H1 (cell line): ENCODE measurements around the gene SCN3A. TPM values are rescaled to one million over a fixed set of nuclear protein-coding genes. Genes with fewer than 3 reads are reported as not detected.

Experiments
- CTCF ChIA-PET: fragments of 300-600 bp; sonication (Branson Sonifier 250); formaldehyde crosslinking; loops from one replicate; lab custom pipeline; 2021; ENCODE audit not compliant: partially characterized antibody; lab: Charles Lee
- POLR2A ChIA-PET: fragments of 300-600 bp; sonication (Branson Sonifier 250); formaldehyde crosslinking; loops from one replicate; lab custom pipeline; 2021; ENCODE audit warnings: inconsistent platforms; ENCODE audit not compliant: partially characterized antibody; lab: Charles Lee
- DNase-seq, 2 experiments: peaks; one replicate each; pipeline versions ENCODE4 v3.0.0 to v3.0.0-alpha.2; 2010 to 2022; ENCODE audit warnings: low spot score in 2 of 2, low read depth in 1 of 2, mixed read lengths in 1 of 2
- FAIRE-seq: peaks from 2 replicates; lab custom pipeline; 2011; peaks lifted over from hg19 to GRCh38; lab: Jason Lieb, UNC
- H2AFZ ChIP-seq: 2 replicates; pipeline ENCODE4 v1.8.1; 2012; ENCODE audit warnings: low read length, inconsistent platforms
- H2AK5ac ChIP-seq: 2 replicates; pipeline ENCODE4 v1.6.1; 2013; ENCODE audit warnings: low read depth, low read length
- H2BK120ac ChIP-seq: replicated peaks from 2 replicates; pipeline ENCODE3; 2013; ENCODE audit warnings: low read depth, low read length, inconsistent platforms
- H2BK12ac ChIP-seq: 2 replicates; pipeline ENCODE4 v1.6.1; 2013; ENCODE audit warnings: low read depth, low read length
- H2BK15ac ChIP-seq: 2 replicates; pipeline ENCODE4 v1.6.1; 2013; ENCODE audit warnings: low read length
- H2BK20ac ChIP-seq: 2 replicates; pipeline ENCODE4 v1.6.1; 2013; ENCODE audit warnings: low read length
- H2BK5ac ChIP-seq: 2 replicates; pipeline ENCODE4 v1.6.1; 2013; ENCODE audit warnings: low read depth, low read length
- H3K14ac ChIP-seq: 2 replicates; pipeline ENCODE4 v1.6.1; 2013; ENCODE audit warnings: inconsistent platforms; ENCODE audit not compliant: insufficient read length
- H3K18ac ChIP-seq: 2 replicates; pipeline ENCODE4 v1.6.1; 2013; ENCODE audit warnings: low read length; ENCODE audit errors: extremely low read depth
- H3K23ac ChIP-seq: 2 replicates; pipeline ENCODE4 v1.6.1; 2013; ENCODE audit warnings: inconsistent platforms; ENCODE audit not compliant: insufficient read length
- H3K23me2 ChIP-seq: 2 replicates; pipeline ENCODE4 v1.6.1; 2013; ENCODE audit warnings: low read depth, low read length
- H3K27ac ChIP-seq: 2 replicates; pipeline ENCODE4 v1.6.1; 2011; ENCODE audit warnings: low read depth, low read length, inconsistent platforms
- H3K27me3 ChIP-seq, 4 experiments: replicated peaks in 1 of 4; 1 replicate in 1 of 4; 2 replicates in 3 of 4; pipeline versions ENCODE4 v1.6.1 to v1.8.1; 2011 to 2013; ENCODE audit warnings: low read length in 3 of 4, mild to moderate bottlenecking in 3 of 4, inconsistent platforms in 2 of 4, mixed read lengths in 2 of 4, moderate library complexity in 1 of 4; ENCODE audit not compliant: control insufficient read depth in 3 of 4, insufficient read depth in 3 of 4; ENCODE audit errors: extremely low read depth in 1 of 4
- H3K36me3 ChIP-seq, 4 experiments: 2 replicates each; pipeline versions ENCODE4 v1.6.1 to v1.8.1; 2011 to 2013; ENCODE audit warnings: mild to moderate bottlenecking in 4 of 4, low read length in 3 of 4, moderate library complexity in 2 of 4, control low read depth in 1 of 4, inconsistent platforms in 1 of 4; ENCODE audit not compliant: insufficient read depth in 4 of 4, control insufficient read depth in 2 of 4
- H3K4ac ChIP-seq: replicated peaks from 2 replicates; pipeline ENCODE3; 2013; ENCODE audit warnings: low read length, low read depth, mixed read lengths, inconsistent platforms; ENCODE audit not compliant: insufficient read length
- H3K4me1 ChIP-seq, 4 experiments: replicated peaks in 1 of 4; 1 replicate in 1 of 4; 2 replicates in 3 of 4; pipeline versions ENCODE4 v1.6.1 to v1.8.1; 2011 to 2013; ENCODE audit warnings: low read length in 3 of 4, inconsistent platforms in 2 of 4, mixed read lengths in 1 of 4; ENCODE audit not compliant: insufficient read depth in 4 of 4, control insufficient read depth in 3 of 4
- H3K4me2 ChIP-seq, 2 experiments: 2 replicates each; pipeline versions ENCODE4 v1.6.1 to v1.8.1; 2011 to 2013; ENCODE audit warnings: low read depth in 2 of 2, low read length in 2 of 2, control low read depth in 1 of 2, inconsistent platforms in 1 of 2, mild to moderate bottlenecking in 1 of 2; ENCODE audit not compliant: insufficient read depth in 1 of 2
- H3K4me3 ChIP-seq, 4 experiments: fragments of 200-600, 300-600 bp in 1 of 4; sonication (generic), shearing (Covaris generic), sonication (Bioruptor Twin) in 1 of 4; 2 replicates each; pipeline versions ENCODE4 v1.5.1 to v1.8.1; 2011 to 2016; ENCODE audit warnings: low read length in 4 of 4, low read depth in 3 of 4, control low read depth in 2 of 4, inconsistent platforms in 2 of 4, mild to moderate bottlenecking in 2 of 4, mixed read lengths in 1 of 4, moderate library complexity in 1 of 4; ENCODE audit not compliant: insufficient read depth in 2 of 4; ENCODE audit errors: extremely low read depth in 1 of 4
- H3K56ac ChIP-seq: replicated peaks from 2 replicates; pipeline ENCODE3; 2013; ENCODE audit warnings: low read depth, mild to moderate bottlenecking, mixed read lengths, low read length, inconsistent platforms; ENCODE audit not compliant: insufficient read length
- H3K79me1 ChIP-seq: 2 replicates; pipeline ENCODE4 v1.6.1; 2013; ENCODE audit warnings: low read depth, low read length, control low read depth
- H3K79me2 ChIP-seq, 2 experiments: 2 replicates each; pipeline versions ENCODE4 v1.6.1 to v1.8.1; 2012 to 2013; ENCODE audit warnings: low read length in 2 of 2, mild to moderate bottlenecking in 2 of 2, inconsistent platforms in 1 of 2; ENCODE audit not compliant: insufficient read depth in 2 of 2, control insufficient read depth in 1 of 2
- H3K9ac ChIP-seq, 4 experiments: replicated peaks in 1 of 4; 1 replicate in 1 of 4; 2 replicates in 3 of 4; pipeline versions ENCODE4 v1.6.1 to v1.8.1; 2011 to 2013; ENCODE audit warnings: low read depth in 3 of 4, low read length in 3 of 4, control low read depth in 2 of 4, mild to moderate bottlenecking in 2 of 4, moderate library complexity in 2 of 4, inconsistent platforms in 1 of 4; ENCODE audit errors: extremely low read depth in 1 of 4
- H3K9me3 ChIP-seq, 2 experiments: 2 replicates each; pipeline versions ENCODE4 v1.6.1 to v1.8.1; 2012 to 2013; ENCODE audit warnings: mild to moderate bottlenecking in 2 of 2, moderate library complexity in 2 of 2, control low read depth in 1 of 2, inconsistent platforms in 1 of 2, low read depth in 1 of 2, low read length in 1 of 2, mixed read lengths in 1 of 2; ENCODE audit not compliant: insufficient read depth in 2 of 2
- H4K20me1 ChIP-seq, 2 experiments: replicated peaks in 1 of 2; 2 replicates each; pipeline versions ENCODE3 to v1.8.1; 2011 to 2013; ENCODE audit warnings: inconsistent platforms in 2 of 2, low read length in 2 of 2, mild to moderate bottlenecking in 1 of 2; ENCODE audit not compliant: insufficient read depth in 2 of 2, control insufficient read depth in 1 of 2
- H4K5ac ChIP-seq: 2 replicates; pipeline ENCODE4 v1.6.1; 2013; ENCODE audit warnings: low read length, low read depth, mixed read lengths, inconsistent platforms; ENCODE audit not compliant: insufficient read length
- H4K8ac ChIP-seq: 2 replicates; pipeline ENCODE4 v1.8.0; 2013; ENCODE audit warnings: mild to moderate bottlenecking, moderate library complexity, low read length, inconsistent platforms; ENCODE audit not compliant: insufficient read depth; ENCODE audit errors: extremely low read depth
- H4K91ac ChIP-seq: replicated peaks from 2 replicates; pipeline ENCODE3; 2013; ENCODE audit warnings: low read length, mixed read lengths, inconsistent platforms; ENCODE audit not compliant: insufficient read length
- ASH2L ChIP-seq: fragments of 200-600, 300-600 bp; sonication (generic); IDR thresholded peaks from one replicate; pipeline ENCODE4 v1.7.1; 2017; ENCODE audit warnings: low read length
- CEBPB ChIP-seq: IDR thresholded peaks from 2 replicates; pipeline ENCODE4 v1.6.1; 2012; ENCODE audit warnings: low read depth, low read length
- CTBP2 ChIP-seq: IDR thresholded peaks from 2 replicates; pipeline ENCODE4 v1.7.0; 2011; ENCODE audit warnings: borderline replicate concordance, mild to moderate bottlenecking, moderate library complexity, mixed read lengths, low read length; ENCODE audit not compliant: insufficient read depth, insufficient read length
- HDAC6 ChIP-seq: IDR thresholded peaks from one replicate; pipeline ENCODE4 v1.7.1; 2012; ENCODE audit warnings: low read depth, mild to moderate bottlenecking, inconsistent platforms, low read length, moderate library complexity
- KDM4A ChIP-seq: IDR thresholded peaks from one replicate; pipeline ENCODE4 v1.7.1; 2012; ENCODE audit warnings: low read depth, mild to moderate bottlenecking, moderate library complexity, low read length, inconsistent platforms; ENCODE audit not compliant: severe bottlenecking
- NRF1 ChIP-seq: IDR thresholded peaks from 2 replicates; pipeline ENCODE4 v1.6.1; 2011; ENCODE audit warnings: mild to moderate bottlenecking, low read depth, low read length, improper control_type of control experiment
- POLR2A ChIP-seq, 2 experiments: IDR thresholded peaks; 1 replicate in 1 of 2; 2 replicates in 1 of 2; pipeline ENCODE4 v1.6.1; 2011; ENCODE audit warnings: low read depth in 2 of 2, low read length in 2 of 2, mild to moderate bottlenecking in 2 of 2; ENCODE audit errors: control extremely low read depth in 1 of 2
- RAD21 ChIP-seq, 2 experiments: IDR thresholded peaks in 1 of 2; conservative IDR thresholded peaks in 1 of 2; 2 replicates each; pipeline ENCODE4 v1.6.1; 2011; ENCODE audit warnings: low read depth in 2 of 2, low read length in 2 of 2, improper control_type of control experiment in 1 of 2, inconsistent platforms in 1 of 2, mild to moderate bottlenecking in 1 of 2, moderate library complexity in 1 of 2
- RBBP5 ChIP-seq: IDR thresholded peaks from 2 replicates; pipeline ENCODE4 v1.7.1; 2012; ENCODE audit warnings: low read depth, mild to moderate bottlenecking, inconsistent platforms, low read length, moderate library complexity, borderline replicate concordance
- SP1 ChIP-seq: IDR thresholded peaks from 2 replicates; pipeline ENCODE4 v1.6.1; 2011; ENCODE audit warnings: low read depth, low read length
- ZNF274 ChIP-seq: IDR thresholded peaks from 2 replicates; pipeline ENCODE4 v1.7.0; 2012; ENCODE audit warnings: low read length, borderline replicate concordance; ENCODE audit errors: extremely low read depth
- WGBS, 2 experiments: shearing (Covaris generic) in 1 of 2; methylation state at CpG; one replicate each; pipeline versions ENCODE4 v1.1.6 to v1.1.7; 2013 to 2015; ENCODE audit warnings: low lambda C conversion rate in 2 of 2, mixed read lengths in 2 of 2, inconsistent platforms in 1 of 2, low coverage in 1 of 2, missing lambda C conversion rate in 1 of 2; ENCODE audit not compliant: insufficient replicate concordance in 2 of 2, insufficient coverage in 1 of 2, insufficient read length in 1 of 2; ENCODE audit errors: extremely low coverage in 1 of 2, missing lambda C conversion rate in 1 of 2; 5-methylcytosine and 5-hydroxymethylcytosine counted together
- polyA plus RNA-seq, 7 experiments: library from polyadenylated mRNA; depleted of rRNA in 3 of 7; stranded (reverse) in 5 of 7; unstranded in 2 of 7; fragments of >200 nt in 5 of 7; fragments of 200-250 nt in 2 of 7; gene quantifications; 1 replicate in 5 of 7; 2 replicates in 1 of 7; 4 replicates in 1 of 7; pipeline versions ENCODE4 v1.2.1 to v1.2.3, GENCODE V29; 2011 to 2013; ENCODE audit warnings: missing spikeins in 2 of 7, mixed read lengths in 2 of 7
- total RNA-seq: library from RNA; stranded (reverse); fragmentation: NEBNext Ultra II Directional; extraction: Animal tissue kit (Norgen Biotek cat#: 25700); gene quantifications from 2 replicates; pipeline ENCODE4 v1.2.1, GENCODE V29; 2021

Gene SCN3A
- total and polyA plus RNA-seq, 2 of the 8 experiments (the other 6 are each of a cell fraction or from before 2014, with no cell fraction given) = 0.02 TPM; not detected in 1

GRCh38 chr2:165067643-165068486 is 136.0 kb downstream of the SCN3A start:
- no peak overlapping the region; the same call in 1 of the 2 replicates for H2BK5ac ChIP-seq
- no peak overlapping the region for H4K8ac ChIP-seq
- peak overlapping the region; percentile 42; the same call in 1 of the 2 replicates for H3K18ac ChIP-seq
- H2AFZ ChIP-seq = peak overlapping the region; percentile 97
- no peak overlapping the region for H3K9ac ChIP-seq
- H4K91ac ChIP-seq = peak overlapping the region; percentile 15
- H3K27ac ChIP-seq = peak overlapping the region; percentile 73; the same call in 1 of the 2 replicates
- no peaks in the 10 kb centered on the region for H4K20me1 ChIP-seq
- H3K4ac ChIP-seq = no peak overlapping the region
- WGBS, 2 experiments = 8% methylated on average over 12 of the region's 12 CpGs; no CpG with 5 or more reads in 1 of the 2 experiments
- no peak overlapping the region for H3K23ac ChIP-seq
- TF ChIP-seq SP1 = peak; percentile 77; the same call in 1 of the 2 replicates
- TF ChIP-seq NRF1 = no peak
- TF ChIP-seq RAD21 (IDR thresholded peaks at IDR 0.05 in 1 of 2, conservative IDR thresholded peaks at IDR 0.05 in 1 of 2; ENCODE audit: low read depth in 2 of 2, low read length in 2 of 2) = peak; percentile 8 to 15; a peak in 1 of 4 replicates
- TF ChIP-seq RBBP5 = peak; percentile 85; the same call in 1 of the 2 replicates
- TF ChIP-seq KDM4A = no peak
- TF ChIP-seq POLR2A (IDR thresholded peaks at IDR 0.05; ENCODE audit: control extremely low read depth in 1 of 2, low read depth in 2 of 2, low read length in 2 of 2) = peak in 1 of 2 experiments; percentile 24; a peak in 1 of 3 replicates
- TF ChIP-seq CEBPB = no peak
- peak; percentile 99 for TF ChIP-seq ASH2L
- TF ChIP-seq CTBP2 = no peak
- TF ChIP-seq HDAC6 = no peak
- no peak for TF ChIP-seq ZNF274
- no peaks in the 10 kb centered on the region for H3K27me3 ChIP-seq
- peak; percentile 49 to 67 for DNase-seq
- peak overlapping the region; percentile 0 to 55 (median 14); a peak in 5 of 8 replicates for H3K4me3 ChIP-seq
- no peak overlapping the region for H2AK5ac ChIP-seq
- peak overlapping the region; percentile 89 for H4K5ac ChIP-seq
- peak overlapping the region; percentile 88 for H2BK120ac ChIP-seq
- no peaks in the 10 kb centered on the region for H3K23me2 ChIP-seq
- POLR2A ChIA-PET = interaction anchor here (0.6 to 1.3 kb wide), 2 partner anchors 11 to 20 kb away, joined by 3 read pairs; no protein-coding TSS in a partner anchor
- no peaks in the 10 kb centered on the region for H3K9me3 ChIP-seq
- CTCF ChIA-PET = interaction anchor here (1.0 to 1.8 kb wide), 4 partner anchors 16 to 73 kb away, joined by 3 to 4 read pairs (median 4); no protein-coding TSS in a partner anchor
- H3K4me1 ChIP-seq = peaks cover 2 to 16% (median 6%) of the 10 kb centered on the region in 4 experiments; a peak in 5 of 7 replicates
- no peak overlapping the region for H3K14ac ChIP-seq
- H3K56ac ChIP-seq = peak overlapping the region; percentile 4
- FAIRE-seq = peak; percentile 90
- no peaks in the 10 kb centered on the region for H3K79me1 ChIP-seq
- H3K36me3 ChIP-seq = no peaks in the 10 kb centered on the region
- no peaks in the 10 kb centered on the region for H3K79me2 ChIP-seq
- no peak overlapping the region for H2BK20ac ChIP-seq
- H3K4me2 ChIP-seq = peak overlapping the region; percentile 67
- H2BK12ac ChIP-seq = no peak overlapping the region
- no peak overlapping the region for H2BK15ac ChIP-seq
